Neural cell (in vitro differentiated cells): Measurements from ENCODE around the gene RAB11FIP5. TPM values are rescaled to one million over a fixed set of nuclear protein-coding genes. Genes with fewer than 3 reads are reported as not detected.

Source experiments
- H2AFZ ChIP-seq: fragments of 200-600, 300-800 bp; sonication (generic), shearing (Covaris generic); 2 replicates; pipeline ENCODE4 v1.6.0; 2014; ENCODE audit warnings: low read depth, mild to moderate bottlenecking, antibody characterized with exemption, low read length, moderate library complexity
- H3F3A ChIP-seq: fragments of 200-600 bp; shearing (Covaris generic); 2 replicates; pipeline ENCODE4 v1.6.1; 2016; ENCODE audit warnings: mild to moderate bottlenecking, moderate library complexity, mixed read lengths, antibody characterized with exemption, low read length; ENCODE audit not compliant: insufficient read depth, poor library complexity, severe bottlenecking
- H3K27ac ChIP-seq: fragments of 200-600, 300-800 bp; sonication (generic), shearing (Covaris generic); 2 replicates; pipeline ENCODE4 v1.5.1; 2014; ENCODE audit warnings: mild to moderate bottlenecking, low read length, moderate library complexity
- H3K27me3 ChIP-seq: fragments of 300-800, 200-600 bp; sonication (generic), shearing (Covaris generic); 2 replicates; pipeline ENCODE4 v1.6.0; 2014; ENCODE audit warnings: mild to moderate bottlenecking, low read depth, low read length, moderate library complexity; ENCODE audit not compliant: insufficient read depth
- H3K36me3 ChIP-seq: fragments of 300-800, 200-600 bp; sonication (generic), shearing (Covaris generic); 2 replicates; pipeline ENCODE4 v1.5.1; 2014; ENCODE audit warnings: mild to moderate bottlenecking, antibody characterized with exemption, low read length, moderate library complexity; ENCODE audit not compliant: insufficient read depth
- H3K4me2 ChIP-seq: fragments of 300-800, 200-600 bp; sonication (generic), shearing (Covaris generic); 2 replicates; pipeline ENCODE4 v1.6.0; 2014; ENCODE audit warnings: mild to moderate bottlenecking, low read length
- H3K4me3 ChIP-seq: fragments of 300-800, 200-600 bp; sonication (generic), shearing (Covaris generic); 2 replicates; pipeline ENCODE4 v1.5.1; 2014; ENCODE audit warnings: mild to moderate bottlenecking, low read length, moderate library complexity
- H3K79me2 ChIP-seq: fragments of 200-600 bp; shearing (Covaris generic); replicated peaks from 2 replicates; pipeline ENCODE4 v1.6.0; 2014; ENCODE audit warnings: mild to moderate bottlenecking, low read length, moderate library complexity; ENCODE audit not compliant: insufficient read depth
- H3K9ac ChIP-seq: fragments of 300-800, 200-600 bp; sonication (generic), shearing (Covaris generic); 2 replicates; pipeline ENCODE4 v1.6.1; 2016; ENCODE audit warnings: mild to moderate bottlenecking, low read length, mixed read lengths
- H3K9me2 ChIP-seq: fragments of 200-600 bp; shearing (Covaris generic); 2 replicates; pipeline ENCODE4 v1.6.1; 2016; ENCODE audit warnings: mild to moderate bottlenecking, low read length, mixed read lengths; ENCODE audit not compliant: insufficient read depth
- H3K9me3 ChIP-seq: fragments of 200-600, 300-800 bp; sonication (generic), shearing (Covaris generic); 2 replicates; pipeline ENCODE4 v1.6.1; 2016; ENCODE audit warnings: mild to moderate bottlenecking, mixed run types, low read length, moderate library complexity, mixed read lengths
- H4K20me1 ChIP-seq: fragments of 200-600 bp; shearing (Covaris generic); 2 replicates; pipeline ENCODE4 v1.6.1; 2016; ENCODE audit warnings: mild to moderate bottlenecking, mixed run types; ENCODE audit not compliant: insufficient read depth
- EP300 ChIP-seq: fragments of 450-650 bp; conservative IDR thresholded peaks from 2 replicates; pipeline ENCODE4 v1.6.1; 2014; ENCODE audit warnings: antibody characterized with exemption, mild to moderate bottlenecking, moderate library complexity; ENCODE audit not compliant: poor library complexity, severe bottlenecking
- EZH2 ChIP-seq: fragments of 200-600, 300-800 bp; shearing (Covaris generic), sonication (generic); IDR thresholded peaks from 2 replicates; pipeline ENCODE4 v1.6.1; 2014; ENCODE audit warnings: antibody characterized with exemption, low read length, borderline replicate concordance, mild to moderate bottlenecking; ENCODE audit not compliant: insufficient read depth, poor library complexity, severe bottlenecking
- MXI1 ChIP-seq: fragments of 450-650 bp; conservative IDR thresholded peaks from 2 replicates; pipeline ENCODE4 v1.6.1; 2014; ENCODE audit warnings: antibody characterized with exemption, mild to moderate bottlenecking; ENCODE audit not compliant: poor library complexity, severe bottlenecking
- POLR2AphosphoS5 ChIP-seq: IDR thresholded peaks from 2 replicates; pipeline ENCODE4 v1.6.1; 2012
- RAD21 ChIP-seq: fragments of 450-650 bp; conservative IDR thresholded peaks from 2 replicates; pipeline ENCODE4 v1.6.1; 2014; ENCODE audit warnings: antibody characterized with exemption, mild to moderate bottlenecking, moderate library complexity
- SMC3 ChIP-seq: fragments of 450-650 bp; conservative IDR thresholded peaks from 2 replicates; pipeline ENCODE4 v1.6.1; 2014; ENCODE audit warnings: antibody characterized with exemption, mild to moderate bottlenecking, moderate library complexity; ENCODE audit not compliant: poor library complexity
- TAF1 ChIP-seq: IDR thresholded peaks from 2 replicates; pipeline ENCODE4 v1.6.1; 2012; ENCODE audit warnings: low read depth
- polyA plus RNA-seq: library from polyadenylated mRNA; depleted of rRNA; stranded (reverse); fragments of >200 nt; gene quantifications from 2 replicates; pipeline ENCODE4 v1.2.3, GENCODE V29; 2014
- TF ChIP-seq, protein P1 (sequence below): IDR thresholded peaks from 2 replicates; pipeline ENCODE4 v1.6.1; 2012; ENCODE audit warnings: borderline replicate concordance
- TF ChIP-seq, protein P2 (sequence below): fragments of 450-650 bp; IDR thresholded peaks from 2 replicates; pipeline ENCODE4 v1.5.1; 2014; ENCODE audit warnings: antibody characterized with exemption, mild to moderate bottlenecking, moderate library complexity; ENCODE audit not compliant: poor library complexity, severe bottlenecking

The RAB11FIP5 gene
- polyA plus RNA-seq, 1 donor from 2014 or later: 2.6 TPM

DNA sequence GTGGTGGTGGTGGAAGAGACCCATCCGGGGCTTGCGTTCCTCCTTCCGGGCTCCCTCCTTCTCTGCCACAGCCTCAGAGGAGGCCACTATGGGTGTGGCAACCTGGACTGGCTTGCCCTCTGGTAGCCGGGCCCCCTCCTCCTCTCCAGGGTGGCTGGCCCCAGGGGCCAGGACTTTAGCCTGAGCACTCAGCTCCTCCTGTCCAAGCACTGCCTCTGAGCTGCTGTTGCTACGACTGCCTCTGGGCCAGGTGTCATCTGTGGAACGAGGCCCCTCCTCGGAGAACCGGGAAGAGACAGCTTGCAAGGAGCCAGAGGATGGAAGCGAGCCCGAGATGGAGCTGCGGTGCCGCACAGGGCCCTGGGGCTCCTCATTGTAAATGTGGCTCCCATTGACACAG, 24.5 kb downstream of the RAB11FIP5 start:
- no peak overlapping the region for H3K27ac ChIP-seq
- H3K4me3 ChIP-seq: no peak overlapping the region
- no peaks in the 10 kb centered on the region for H3K36me3 ChIP-seq
- H4K20me1 ChIP-seq: no peaks in the 10 kb centered on the region
- no peaks in the 10 kb centered on the region for H3K9me2 ChIP-seq
- no peaks in the 10 kb centered on the region for H3K79me2 ChIP-seq
- H3K27me3 ChIP-seq: no peaks in the 10 kb centered on the region
- H3K9me3 ChIP-seq: no peaks in the 10 kb centered on the region
- H3K9ac ChIP-seq: no peak overlapping the region
- H3F3A ChIP-seq: no peaks in the 10 kb centered on the region
- no peak overlapping the region for H3K4me2 ChIP-seq
- no peak overlapping the region for H2AFZ ChIP-seq
- TF ChIP-seq EP300: no peak

DNA sequence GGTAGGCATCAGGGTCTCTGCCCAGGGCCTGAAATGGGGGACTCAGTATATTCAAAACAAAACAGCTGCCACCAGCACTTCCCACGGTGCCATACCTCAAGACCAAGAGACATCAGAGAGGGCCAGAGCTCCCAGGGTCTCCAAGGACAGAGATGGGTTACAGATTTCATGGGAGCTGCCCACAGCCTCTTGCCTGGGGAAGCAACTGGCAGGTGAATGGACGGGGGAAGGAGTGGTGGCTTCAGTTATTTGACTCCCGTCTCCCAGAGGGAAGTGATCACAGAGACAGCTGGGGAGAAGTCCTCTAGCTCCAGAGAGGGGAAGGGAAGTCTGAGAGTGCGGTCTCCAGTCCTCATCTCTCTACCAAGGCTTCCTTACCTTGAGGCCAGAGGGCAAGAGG, 25.4 kb downstream of the RAB11FIP5 start:
- Histone ChIP-seq H3K79me2 (no peaks in the 10 kb centered on the region), H3K9me2 (no peaks in the 10 kb centered on the region), H3K4me2 (no peak overlapping the region), H3K36me3 (no peaks in the 10 kb centered on the region), H2AFZ (no peak overlapping the region), H3K27ac (no peak overlapping the region), H3K27me3 (no peaks in the 10 kb centered on the region), H4K20me1 (no peaks in the 10 kb centered on the region), H3K4me3 (no peak overlapping the region), H3F3A (no peaks in the 10 kb centered on the region), H3K9me3 (no peaks in the 10 kb centered on the region), H3K9ac (no peak overlapping the region)
- no peak for TF ChIP-seq EP300
- TF ChIP-seq SMC3: no peak

DNA sequence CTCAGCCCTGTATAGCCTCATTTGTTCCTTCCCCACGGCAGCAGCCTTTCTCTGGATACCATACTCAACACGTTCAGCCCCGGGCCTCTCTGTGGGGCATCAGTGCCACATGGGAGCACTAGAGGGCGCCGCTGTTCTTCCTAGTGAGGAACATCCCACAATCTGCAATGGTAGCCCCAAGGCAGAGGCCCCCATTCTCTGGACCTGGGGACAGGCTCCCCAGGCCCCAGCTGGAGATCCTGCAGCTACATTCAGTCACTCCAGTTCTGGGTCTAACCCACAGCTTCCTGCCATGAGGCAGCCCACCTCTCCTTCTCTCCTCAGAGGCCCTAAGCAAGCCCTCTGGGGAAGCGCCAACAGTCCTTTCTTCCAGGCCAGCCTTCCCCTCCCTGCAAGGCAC, 27.1 kb downstream of the RAB11FIP5 start:
- H3F3A ChIP-seq: no peaks in the 10 kb centered on the region
- no peak overlapping the region for H2AFZ ChIP-seq
- H4K20me1 ChIP-seq: no peaks in the 10 kb centered on the region
- no peak overlapping the region for H3K27ac ChIP-seq
- no peaks in the 10 kb centered on the region for H3K9me2 ChIP-seq
- no peaks in the 10 kb centered on the region for H3K9me3 ChIP-seq
- H3K4me2 ChIP-seq: no peak overlapping the region
- no peaks in the 10 kb centered on the region for H3K79me2 ChIP-seq
- no peaks in the 10 kb centered on the region for H3K27me3 ChIP-seq
- TF ChIP-seq POLR2AphosphoS5: no peak
- TF ChIP-seq RAD21: peak; percentile 68
- TF ChIP-seq MXI1: no peak
- TF ChIP-seq SMC3: peak; percentile 65
- TF ChIP-seq TAF1: no peak
- TF ChIP-seq, protein P1, sequence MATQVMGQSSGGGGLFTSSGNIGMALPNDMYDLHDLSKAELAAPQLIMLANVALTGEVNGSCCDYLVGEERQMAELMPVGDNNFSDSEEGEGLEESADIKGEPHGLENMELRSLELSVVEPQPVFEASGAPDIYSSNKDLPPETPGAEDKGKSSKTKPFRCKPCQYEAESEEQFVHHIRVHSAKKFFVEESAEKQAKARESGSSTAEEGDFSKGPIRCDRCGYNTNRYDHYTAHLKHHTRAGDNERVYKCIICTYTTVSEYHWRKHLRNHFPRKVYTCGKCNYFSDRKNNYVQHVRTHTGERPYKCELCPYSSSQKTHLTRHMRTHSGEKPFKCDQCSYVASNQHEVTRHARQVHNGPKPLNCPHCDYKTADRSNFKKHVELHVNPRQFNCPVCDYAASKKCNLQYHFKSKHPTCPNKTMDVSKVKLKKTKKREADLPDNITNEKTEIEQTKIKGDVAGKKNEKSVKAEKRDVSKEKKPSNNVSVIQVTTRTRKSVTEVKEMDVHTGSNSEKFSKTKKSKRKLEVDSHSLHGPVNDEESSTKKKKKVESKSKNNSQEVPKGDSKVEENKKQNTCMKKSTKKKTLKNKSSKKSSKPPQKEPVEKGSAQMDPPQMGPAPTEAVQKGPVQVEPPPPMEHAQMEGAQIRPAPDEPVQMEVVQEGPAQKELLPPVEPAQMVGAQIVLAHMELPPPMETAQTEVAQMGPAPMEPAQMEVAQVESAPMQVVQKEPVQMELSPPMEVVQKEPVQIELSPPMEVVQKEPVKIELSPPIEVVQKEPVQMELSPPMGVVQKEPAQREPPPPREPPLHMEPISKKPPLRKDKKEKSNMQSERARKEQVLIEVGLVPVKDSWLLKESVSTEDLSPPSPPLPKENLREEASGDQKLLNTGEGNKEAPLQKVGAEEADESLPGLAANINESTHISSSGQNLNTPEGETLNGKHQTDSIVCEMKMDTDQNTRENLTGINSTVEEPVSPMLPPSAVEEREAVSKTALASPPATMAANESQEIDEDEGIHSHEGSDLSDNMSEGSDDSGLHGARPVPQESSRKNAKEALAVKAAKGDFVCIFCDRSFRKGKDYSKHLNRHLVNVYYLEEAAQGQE: no peak
- no peak for TF ChIP-seq EZH2
- TF ChIP-seq, protein P2, sequence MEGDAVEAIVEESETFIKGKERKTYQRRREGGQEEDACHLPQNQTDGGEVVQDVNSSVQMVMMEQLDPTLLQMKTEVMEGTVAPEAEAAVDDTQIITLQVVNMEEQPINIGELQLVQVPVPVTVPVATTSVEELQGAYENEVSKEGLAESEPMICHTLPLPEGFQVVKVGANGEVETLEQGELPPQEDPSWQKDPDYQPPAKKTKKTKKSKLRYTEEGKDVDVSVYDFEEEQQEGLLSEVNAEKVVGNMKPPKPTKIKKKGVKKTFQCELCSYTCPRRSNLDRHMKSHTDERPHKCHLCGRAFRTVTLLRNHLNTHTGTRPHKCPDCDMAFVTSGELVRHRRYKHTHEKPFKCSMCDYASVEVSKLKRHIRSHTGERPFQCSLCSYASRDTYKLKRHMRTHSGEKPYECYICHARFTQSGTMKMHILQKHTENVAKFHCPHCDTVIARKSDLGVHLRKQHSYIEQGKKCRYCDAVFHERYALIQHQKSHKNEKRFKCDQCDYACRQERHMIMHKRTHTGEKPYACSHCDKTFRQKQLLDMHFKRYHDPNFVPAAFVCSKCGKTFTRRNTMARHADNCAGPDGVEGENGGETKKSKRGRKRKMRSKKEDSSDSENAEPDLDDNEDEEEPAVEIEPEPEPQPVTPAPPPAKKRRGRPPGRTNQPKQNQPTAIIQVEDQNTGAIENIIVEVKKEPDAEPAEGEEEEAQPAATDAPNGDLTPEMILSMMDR: peak; percentile 70
- no peak for TF ChIP-seq EP300
- no peak overlapping the region for H3K4me3 ChIP-seq
- H3K36me3 ChIP-seq: no peaks in the 10 kb centered on the region
- no peak overlapping the region for H3K9ac ChIP-seq
